Osteoblast (primary cell): ENCODE measurements around the gene SPOCD1. TPM values are rescaled to one million over a fixed set of nuclear protein-coding genes. Genes with fewer than 3 reads are reported as not detected.

Experiments used
- DNase-seq: peaks from one replicate; pipeline ENCODE4 v3.0.0; 2011; ENCODE audit warnings: low spot score, mixed read lengths; ENCODE audit not compliant: insufficient read length; ENCODE audit errors: missing footprints
- H2AFZ ChIP-seq: 2 replicates; pipeline ENCODE4 v1.6.0; 2011; ENCODE audit warnings: mild to moderate bottlenecking, low read length
- H3K27ac ChIP-seq: 2 replicates; pipeline ENCODE4 v1.5.1; 2011; ENCODE audit warnings: mild to moderate bottlenecking, low read depth, low read length, moderate library complexity
- H3K27me3 ChIP-seq: 2 replicates; pipeline ENCODE4 v1.6.0; 2012; ENCODE audit warnings: mild to moderate bottlenecking, control low read depth, inconsistent platforms, low read length, moderate library complexity; ENCODE audit not compliant: insufficient read depth
- H3K36me3 ChIP-seq: 2 replicates; pipeline ENCODE4 v1.5.1; 2011; ENCODE audit warnings: mild to moderate bottlenecking, low read length, control low read depth, moderate library complexity; ENCODE audit not compliant: insufficient read depth
- H3K4me1 ChIP-seq: 2 replicates; pipeline ENCODE4 v1.5.1; 2011; ENCODE audit warnings: mild to moderate bottlenecking, low read length, control low read depth, moderate library complexity; ENCODE audit not compliant: insufficient read depth
- H3K4me2 ChIP-seq: 2 replicates; pipeline ENCODE4 v1.6.0; 2011; ENCODE audit warnings: mild to moderate bottlenecking, low read length; ENCODE audit not compliant: insufficient read depth
- H3K4me3 ChIP-seq: fragments of 200-600 bp; sonication (generic); 3 replicates; pipeline ENCODE4 v1.5.1; 2012; ENCODE audit warnings: mild to moderate bottlenecking, low read length, inconsistent platforms; ENCODE audit not compliant: insufficient read depth
- H3K79me2 ChIP-seq: 2 replicates; pipeline ENCODE4 v1.6.0; 2012; ENCODE audit warnings: mild to moderate bottlenecking, low read length, control low read depth, inconsistent platforms; ENCODE audit not compliant: insufficient read depth
- H3K9me3 ChIP-seq: 2 replicates; pipeline ENCODE4 v1.5.1; 2011; ENCODE audit warnings: low read depth, low read length, control low read depth
- H4K20me1 ChIP-seq: 2 replicates; pipeline ENCODE4 v1.6.0; 2012; ENCODE audit warnings: mild to moderate bottlenecking, low read length, control low read depth; ENCODE audit not compliant: insufficient read depth
- small RNA-seq: library from RNA; depleted of rRNA; stranded (forward); fragments of <200 nt; gene quantifications from one replicate; pipeline ENCODE3, GENCODE V24; 2012
- total RNA-seq: library from RNA; depleted of rRNA; stranded (reverse); fragments of >200 nt; gene quantifications from 2 replicates; pipeline ENCODE4 v1.2.3, GENCODE V29; 2012
- TF ChIP-seq, protein P1 (sequence below): IDR thresholded peaks from 2 replicates; pipeline ENCODE4 v1.5.1; 2011; ENCODE audit warnings: mild to moderate bottlenecking, low read depth, low read length, moderate library complexity; ENCODE audit errors: extremely low read depth

The SPOCD1 gene
- total RNA-seq, 1 donor: 58.6 TPM

DNA sequence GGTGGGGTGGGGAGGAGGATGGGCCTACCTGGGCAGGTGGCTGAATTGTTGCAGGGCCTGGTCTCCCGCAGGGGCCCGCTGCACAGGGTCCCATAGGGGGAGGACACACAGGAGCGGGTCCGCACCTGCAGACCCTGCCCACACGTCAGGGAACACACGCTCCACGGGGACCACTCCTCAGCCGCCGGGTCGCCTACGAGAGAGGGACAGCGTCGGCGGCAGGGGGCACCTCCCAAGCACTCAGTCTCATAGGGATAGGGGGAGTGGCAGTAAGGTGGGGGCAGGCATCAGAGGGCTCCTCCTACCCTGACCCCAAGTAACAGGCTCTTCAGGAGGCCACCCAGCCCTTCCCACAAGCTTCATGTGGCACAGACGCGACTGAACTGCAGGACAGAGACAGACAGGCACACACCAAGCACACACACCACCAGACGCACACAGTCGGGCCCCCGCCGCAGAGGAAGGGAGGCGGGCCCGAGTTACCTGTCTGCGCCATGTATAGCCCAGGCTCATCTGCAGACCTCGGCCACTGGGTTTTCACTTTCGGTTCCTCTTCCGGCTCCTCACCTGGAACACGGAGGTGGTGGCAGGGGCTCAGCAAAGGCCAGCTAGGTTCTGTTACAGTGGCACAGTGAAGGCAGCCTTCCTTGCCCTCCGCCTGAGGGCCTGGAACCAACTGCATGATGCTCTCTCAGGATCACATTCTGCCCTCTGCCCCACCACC lies 71.5 kb downstream of the SPOCD1 start:
- H3K27me3 ChIP-seq: no peaks in the 10 kb centered on the region
- TF ChIP-seq, protein P1, sequence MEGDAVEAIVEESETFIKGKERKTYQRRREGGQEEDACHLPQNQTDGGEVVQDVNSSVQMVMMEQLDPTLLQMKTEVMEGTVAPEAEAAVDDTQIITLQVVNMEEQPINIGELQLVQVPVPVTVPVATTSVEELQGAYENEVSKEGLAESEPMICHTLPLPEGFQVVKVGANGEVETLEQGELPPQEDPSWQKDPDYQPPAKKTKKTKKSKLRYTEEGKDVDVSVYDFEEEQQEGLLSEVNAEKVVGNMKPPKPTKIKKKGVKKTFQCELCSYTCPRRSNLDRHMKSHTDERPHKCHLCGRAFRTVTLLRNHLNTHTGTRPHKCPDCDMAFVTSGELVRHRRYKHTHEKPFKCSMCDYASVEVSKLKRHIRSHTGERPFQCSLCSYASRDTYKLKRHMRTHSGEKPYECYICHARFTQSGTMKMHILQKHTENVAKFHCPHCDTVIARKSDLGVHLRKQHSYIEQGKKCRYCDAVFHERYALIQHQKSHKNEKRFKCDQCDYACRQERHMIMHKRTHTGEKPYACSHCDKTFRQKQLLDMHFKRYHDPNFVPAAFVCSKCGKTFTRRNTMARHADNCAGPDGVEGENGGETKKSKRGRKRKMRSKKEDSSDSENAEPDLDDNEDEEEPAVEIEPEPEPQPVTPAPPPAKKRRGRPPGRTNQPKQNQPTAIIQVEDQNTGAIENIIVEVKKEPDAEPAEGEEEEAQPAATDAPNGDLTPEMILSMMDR: no peak
- H3K9me3 ChIP-seq: no peaks in the 10 kb centered on the region
- no peak overlapping the region for H2AFZ ChIP-seq
- H3K4me2 ChIP-seq: no peak overlapping the region
- peaks cover 15% of the 10 kb centered on the region for H4K20me1 ChIP-seq
- H3K79me2 ChIP-seq: no peaks in the 10 kb centered on the region
- DNase-seq: no peak
- H3K4me1 ChIP-seq: no peaks in the 10 kb centered on the region
- no peak overlapping the region for H3K4me3 ChIP-seq
- no peaks in the 10 kb centered on the region for H3K36me3 ChIP-seq
- no peak overlapping the region for H3K27ac ChIP-seq

DNA sequence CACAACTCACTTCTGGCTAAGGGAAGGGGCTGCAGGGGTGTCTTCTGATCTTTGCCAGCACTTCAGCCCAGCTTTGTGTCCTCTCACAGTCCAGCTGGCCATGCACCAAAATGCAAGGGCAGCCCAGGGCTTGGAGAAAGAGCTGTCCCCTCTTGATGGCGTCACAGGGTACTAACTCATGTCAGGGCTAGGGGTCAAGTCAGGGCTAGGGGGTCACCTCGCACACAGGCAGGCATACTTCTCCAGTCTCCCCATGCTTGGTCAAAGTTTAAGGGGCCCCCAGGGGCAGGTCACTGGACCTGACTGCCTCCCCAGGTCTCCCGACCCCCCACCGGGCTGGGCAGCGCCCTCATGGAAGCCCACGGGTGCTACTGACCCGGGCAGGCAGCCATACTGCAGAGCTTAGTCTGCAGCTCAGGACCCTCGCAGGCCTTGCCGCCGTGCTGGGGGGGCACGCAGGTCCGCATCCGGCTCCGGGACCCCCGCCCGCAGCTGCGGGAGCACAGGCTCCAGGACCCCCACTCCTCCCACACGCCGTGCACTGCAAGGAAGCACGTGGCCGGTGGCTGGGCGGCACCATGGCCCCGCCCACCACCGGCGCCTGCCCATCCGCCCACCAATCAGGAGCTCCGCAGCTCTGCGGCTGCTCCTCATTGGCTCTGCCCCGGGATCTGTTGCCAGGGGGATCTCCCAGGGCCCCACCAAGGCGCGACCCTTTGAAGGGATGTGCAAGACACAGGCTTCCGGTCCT lies 73.2 kb downstream of the SPOCD1 start:
- Histone ChIP-seq H4K20me1 (peaks cover 8% of the 10 kb centered on the region), H3K4me3 (no peak overlapping the region), H3K36me3 (no peaks in the 10 kb centered on the region)

More for the DNA sequence above, 73.2 kb downstream of the SPOCD1 start:
- H2AFZ ChIP-seq: no peak overlapping the region
- no peaks in the 10 kb centered on the region for H3K79me2 ChIP-seq
- TF ChIP-seq, protein P1: no peak
- no peak for DNase-seq
- H3K4me2 ChIP-seq: no peak overlapping the region
- H3K27me3 ChIP-seq: no peaks in the 10 kb centered on the region
- H3K27ac ChIP-seq: no peak overlapping the region
- H3K9me3 ChIP-seq: no peaks in the 10 kb centered on the region
- no peaks in the 10 kb centered on the region for H3K4me1 ChIP-seq

Small RNA genes lying within 50 kb of the gene (small RNA-seq; reads per million reads assigned to genes)
- not detected for gene MIR4254

Other genes starting within 250 kb of the SPOCD1 start
- 31.5 and 50.3 TPM in 2 replicates for gene TINAGL1, start 239.5 kb downstream of the SPOCD1 start, total RNA-seq
- gene HCRTR1, start 198.3 kb downstream of the SPOCD1 start, total RNA-seq: not detected in 2 replicates
- gene PEF1, start 171.1 kb downstream of the SPOCD1 start, total RNA-seq: 75.7 and 86.5 TPM in 2 replicates
- gene COL16A1, start 112.0 kb downstream of the SPOCD1 start, total RNA-seq: 158 and 197 TPM in 2 replicates
- gene ADGRB2, start 51.7 kb downstream of the SPOCD1 start, total RNA-seq: 5.8 and 7.4 TPM in 2 replicates
- 539 and 568 TPM in 2 replicates for gene PTP4A2, start 122.3 kb upstream of the SPOCD1 start, total RNA-seq
- 52.8 and 53.9 TPM in 2 replicates for gene KHDRBS1, start 197.8 kb upstream of the SPOCD1 start, total RNA-seq